ENCODE results near the gene P2RY2. TPM values are rescaled to one million over a fixed set of nuclear protein-coding genes. Genes with fewer than 3 reads are reported as not detected.

The P2RY2 gene
- total and polyA plus RNA-seq, 2 experiments from 2014 or later, result 0.63 to 1.6 TPM

DNA sequence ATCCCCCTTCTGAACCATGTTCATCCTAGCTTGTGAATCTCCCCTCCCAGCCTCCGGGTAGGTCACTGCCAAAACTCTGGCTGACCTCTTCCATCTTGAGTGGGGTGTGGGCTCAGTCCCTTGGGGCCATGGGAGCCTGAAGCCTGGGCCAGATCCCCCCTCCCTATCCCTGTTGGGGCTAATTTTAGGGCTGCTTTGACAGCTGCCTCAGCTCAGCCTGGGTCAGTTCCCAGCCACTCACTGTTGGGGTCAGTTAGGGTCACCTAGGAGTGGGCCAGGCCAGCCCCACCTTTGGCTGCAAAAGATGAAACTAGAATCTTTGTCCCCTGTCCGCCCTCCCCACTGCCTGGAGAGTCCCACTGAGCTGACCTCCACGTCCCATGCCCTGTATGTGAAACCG is 29.8 kb upstream of the P2RY2 start (continued):
- TF ChIP-seq, protein P1, sequence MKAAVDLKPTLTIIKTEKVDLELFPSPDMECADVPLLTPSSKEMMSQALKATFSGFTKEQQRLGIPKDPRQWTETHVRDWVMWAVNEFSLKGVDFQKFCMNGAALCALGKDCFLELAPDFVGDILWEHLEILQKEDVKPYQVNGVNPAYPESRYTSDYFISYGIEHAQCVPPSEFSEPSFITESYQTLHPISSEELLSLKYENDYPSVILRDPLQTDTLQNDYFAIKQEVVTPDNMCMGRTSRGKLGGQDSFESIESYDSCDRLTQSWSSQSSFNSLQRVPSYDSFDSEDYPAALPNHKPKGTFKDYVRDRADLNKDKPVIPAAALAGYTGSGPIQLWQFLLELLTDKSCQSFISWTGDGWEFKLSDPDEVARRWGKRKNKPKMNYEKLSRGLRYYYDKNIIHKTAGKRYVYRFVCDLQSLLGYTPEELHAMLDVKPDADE (IDR thresholded peaks at IDR 0.05), result no peak
- no peak for TF ChIP-seq NANOG (IDR thresholded peaks at IDR 0.05; ENCODE audit: borderline replicate concordance)

DNA sequence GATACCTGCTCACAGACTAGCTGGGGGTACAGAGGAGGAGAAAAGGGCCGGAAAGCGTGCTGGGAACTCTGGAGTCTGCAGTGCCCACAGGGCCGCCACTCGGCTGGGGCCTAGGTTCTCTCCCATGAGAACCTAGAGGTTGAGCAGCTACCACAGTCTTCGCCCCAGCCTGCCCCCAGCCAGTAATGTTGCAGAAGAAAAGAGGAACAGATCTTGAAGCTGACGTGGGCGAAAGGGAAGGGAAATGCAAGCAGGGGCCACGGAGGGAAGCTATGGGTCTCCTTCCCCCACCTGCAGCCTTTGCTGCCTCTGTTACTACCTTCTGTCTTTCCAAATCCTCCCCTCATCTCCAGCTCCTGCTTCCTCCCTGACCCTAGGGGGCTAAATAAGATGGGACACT is 28.8 kb upstream of the P2RY2 start:
- peaks cover 11% of the 10 kb centered on the region for H3K27me3 Mint-ChIP-seq (ENCODE audit: insufficient read depth, low read depth, poor library complexity)
- peaks cover 11% of the 10 kb centered on the region; the same call in 2 of the 3 replicates for H3K4me1 Mint-ChIP-seq
- TF ChIP-seq EZH2phosphoT487 (IDR thresholded peaks at IDR 0.05; ENCODE audit: unreplicated experiment), result no peak
- TF ChIP-seq POLR2AphosphoS5 (IDR thresholded peaks at IDR 0.05; ENCODE audit: low read depth), result no peak
- no peak for TF ChIP-seq NANOG (IDR thresholded peaks at IDR 0.05; ENCODE audit: borderline replicate concordance)
- no peak for TF ChIP-seq EZH2 (IDR thresholded peaks at IDR 0.05; ENCODE audit: low read depth, unreplicated experiment)
- no peak for TF ChIP-seq STAT1 (IDR thresholded peaks at IDR 0.05; ENCODE audit: unreplicated experiment)
- no peak for TF ChIP-seq ZNF331 (CRISPR knock-in tag; IDR thresholded peaks at IDR 0.05; ENCODE audit: low read depth)
- TF ChIP-seq JUNB (IDR thresholded peaks at IDR 0.05; ENCODE audit: unreplicated experiment), result no peak
- TF ChIP-seq, protein P1 (IDR thresholded peaks at IDR 0.05), result no peak
- Histone ChIP-seq H3K4me3 (no peak overlapping the region), H2AFZ (no peak overlapping the region), H3K27ac (ENCODE audit: low read depth) (no peak overlapping the region), H3K9me2 (ENCODE audit: insufficient read depth) (no peaks in the 10 kb centered on the region), H4K20me1 (replicated peaks; ENCODE audit: insufficient read depth) (no peaks in the 10 kb centered on the region), H3F3A (replicated peaks; ENCODE audit: low read depth) (no peaks in the 10 kb centered on the region), H3K36me3 (ENCODE audit: insufficient read depth) (no peaks in the 10 kb centered on the region), H3K79me2 (replicated peaks; ENCODE audit: insufficient read depth) (no peaks in the 10 kb centered on the region), H3K27me3 (ENCODE audit: insufficient read depth) (no peaks in the 10 kb centered on the region), H3K4me2 (no peak overlapping the region), H3K4me1 (ENCODE audit: insufficient read depth) (no peaks in the 10 kb centered on the region)
- no peaks in the 10 kb centered on the region for H3K36me3 Mint-ChIP-seq (ENCODE audit: low read depth)
- DNase-seq (ENCODE audit: low spot score) (no peak), ATAC-seq (no peak)
- no peak overlapping the region for H3K4me3 Mint-ChIP-seq
- H3K9me3 Mint-ChIP-seq, result no peaks in the 10 kb centered on the region
- H3K27ac Mint-ChIP-seq, result no peak overlapping the region

DNA sequence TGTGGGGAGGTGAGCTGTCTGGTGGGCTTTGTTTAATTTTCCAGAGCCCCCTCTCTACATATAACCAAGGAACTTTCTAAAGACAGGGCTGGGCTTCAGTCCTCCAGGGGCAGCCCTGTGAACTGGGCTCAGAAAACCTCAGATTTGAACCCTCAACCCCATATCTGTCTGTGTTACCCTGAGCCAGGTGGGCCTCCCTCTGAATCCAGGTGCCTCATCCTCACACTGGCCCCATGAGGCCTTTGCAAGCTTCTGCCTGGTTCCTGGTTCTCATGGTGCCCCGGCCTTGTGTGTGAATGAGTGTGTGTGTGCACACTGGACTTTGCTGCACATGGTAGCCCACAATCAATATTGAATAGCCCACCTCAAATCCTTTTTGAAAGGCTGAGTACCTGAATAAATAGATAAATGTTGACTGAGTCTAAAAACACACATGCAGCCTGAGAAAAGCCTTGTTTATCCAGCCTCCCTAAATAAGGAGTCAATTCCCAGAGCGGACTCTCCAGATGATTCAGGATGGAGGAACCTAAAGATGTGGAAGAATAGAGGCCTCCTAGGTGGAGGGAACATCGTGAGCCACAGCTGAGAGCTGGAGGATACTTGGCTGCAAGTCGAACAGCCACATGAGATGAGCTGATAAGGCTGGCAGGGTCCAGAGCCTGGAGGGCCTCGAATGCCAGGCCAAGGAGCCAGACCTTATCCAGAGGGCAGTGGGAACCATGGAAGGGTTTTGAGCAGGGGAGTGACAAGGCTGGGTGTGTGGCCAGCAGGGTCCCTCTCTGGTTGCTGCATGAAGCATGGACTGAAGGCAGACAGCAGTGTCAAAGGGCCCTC is 28.1 kb upstream of the P2RY2 start:
- no peaks in the 10 kb centered on the region for H3K79me2 ChIP-seq (replicated peaks; ENCODE audit: insufficient read depth)
- no peaks in the 10 kb centered on the region for H3F3A ChIP-seq (replicated peaks; ENCODE audit: low read depth)
- no peak overlapping the region for H3K4me2 ChIP-seq
- Mint-ChIP-seq H3K27me3 (ENCODE audit: insufficient read depth, low read depth, poor library complexity) (peaks cover 11% of the 10 kb centered on the region), H3K27ac (no peak overlapping the region), H3K4me1 (peaks cover 11% of the 10 kb centered on the region; the same call in 2 of the 3 replicates), H3K36me3 (ENCODE audit: low read depth) (no peaks in the 10 kb centered on the region), H3K9me3 (no peaks in the 10 kb centered on the region), H3K4me3 (no peak overlapping the region)
- H4K20me1 ChIP-seq (replicated peaks; ENCODE audit: insufficient read depth), result no peaks in the 10 kb centered on the region
- no peaks in the 10 kb centered on the region for H3K36me3 ChIP-seq (ENCODE audit: insufficient read depth)
- no peak overlapping the region for H3K4me3 ChIP-seq
- H2AFZ ChIP-seq, result no peak overlapping the region
- DNase-seq (ENCODE audit: low spot score), result no peak
- no peaks in the 10 kb centered on the region for H3K4me1 ChIP-seq (ENCODE audit: insufficient read depth)
- H3K27ac ChIP-seq (ENCODE audit: low read depth), result no peak overlapping the region
- no peak for ATAC-seq
- no peaks in the 10 kb centered on the region for H3K9me2 ChIP-seq (ENCODE audit: insufficient read depth)
- no peaks in the 10 kb centered on the region for H3K27me3 ChIP-seq (ENCODE audit: insufficient read depth)
- TF ChIP-seq NANOG (IDR thresholded peaks at IDR 0.05; ENCODE audit: borderline replicate concordance), result no peak

Measured in GM23338 (cell line).